SH-SY5Y (cell line): ENCODE data around the gene GFOD1.

Experiments
- GATA2 ChIP-seq: IDR thresholded peaks from 2 replicates; pipeline ENCODE4 v1.6.1; 2011; ENCODE audit warnings: mild to moderate bottlenecking, low read depth, low read length
- GATA3 ChIP-seq: IDR thresholded peaks from 2 replicates; pipeline ENCODE4 v1.6.1; 2011; ENCODE audit warnings: low read depth, mild to moderate bottlenecking, low read length, moderate library complexity

DNA sequence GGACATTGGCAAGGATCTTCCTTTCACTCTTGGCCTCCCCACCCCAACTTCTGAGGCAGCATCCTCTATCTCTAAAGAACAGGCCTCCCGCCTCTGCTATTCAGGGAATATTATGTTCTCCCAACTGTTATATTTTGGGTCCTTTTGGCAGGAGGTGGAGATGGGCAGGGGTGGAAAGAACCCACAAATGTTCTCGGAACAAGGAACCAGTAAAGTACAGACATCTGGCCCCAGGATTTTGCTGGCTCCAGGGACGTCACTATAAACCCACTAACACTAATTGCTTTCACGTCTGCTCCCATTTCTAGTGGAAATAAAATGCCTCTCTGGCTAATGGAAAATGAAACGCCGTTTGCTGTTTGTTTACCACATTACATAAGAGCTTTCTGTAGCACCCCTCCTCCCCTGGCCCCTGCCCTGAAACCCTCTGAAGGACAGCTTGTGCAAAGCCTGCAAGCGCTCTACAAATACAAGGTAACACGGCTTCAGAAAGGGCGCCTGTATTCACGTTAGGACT, 81.4 kb downstream of the GFOD1 start:
- TF ChIP-seq GATA2, result no peak
- no peak for TF ChIP-seq GATA3
